GM12878 (cell line): Measurements from ENCODE around the gene CLEC18B. TPM values are rescaled to one million over a fixed set of nuclear protein-coding genes. Genes with fewer than 3 reads are reported as not detected.
"Not testable (repeated sequence)": the region's sequence is repeated elsewhere in the genome, so short reads cannot be mapped to it uniquely, and the experiment has no call there.

Experiments
- ATAC-seq: fragments of 200-7000 bp; cut with Tn5 transposase; 3 replicates; pipeline ENCODE4 v1.9.1; 2020; ENCODE audit warnings: mild to moderate bottlenecking, moderate library complexity
- BruUV-seq: library from RNA; stranded (reverse); fragments of 400-500 nt; replicated peaks from 2 replicates; lab custom pipeline; 2021; lab: Mats Ljungman, UMichigan
- CTCF ChIA-PET: fragments of 300-600 bp; sonication (Branson Sonifier 250); formaldehyde crosslinking; extraction: SDS; loops from one replicate; lab custom pipeline; 2021; ENCODE audit warnings: inconsistent platforms; lab: Yijun Ruan, JAX
- POLR2A ChIA-PET: fragments of 350-600 bp; formaldehyde crosslinking; extraction: SDS; loops from one replicate; lab custom pipeline; 2021; ENCODE audit warnings: inconsistent platforms; lab: Charles Lee
- RAD21 ChIA-PET: fragments of 300-600 bp; sonication (Branson Sonifier 250); formaldehyde crosslinking; loops from one replicate; lab custom pipeline; 2023; ENCODE audit warnings: antibody characterized with exemption; ENCODE audit not compliant: unreplicated experiment; lab: Charles Lee
- SMC1A ChIA-PET: fragments of 300-600 bp; sonication (Branson Sonifier 250); formaldehyde crosslinking; loops from one replicate; lab custom pipeline; 2023; ENCODE audit not compliant: unreplicated experiment, uncharacterized antibody; lab: Charles Lee
- DNase-seq: peaks from one replicate; pipeline ENCODE4 v3.0.0-alpha.2; 2011; ENCODE audit warnings: low read depth, low spot score
- FAIRE-seq: peaks from 3 replicates; lab custom pipeline; 2011; peaks lifted over from hg19 to GRCh38; lab: Jason Lieb, UNC
- H2AFZ ChIP-seq: 2 replicates; pipeline ENCODE4 v1.6.0; 2011; ENCODE audit warnings: low read depth, low read length, control low read depth; ENCODE audit not compliant: control insufficient read depth
- H3K27ac ChIP-seq: 2 replicates; pipeline ENCODE4 v1.5.1; 2011; ENCODE audit warnings: control low read depth; ENCODE audit not compliant: control insufficient read depth, insufficient read depth
- H3K27me3 ChIP-seq, 2 experiments: replicated peaks in 1 of 2; 2 replicates each; pipeline versions ENCODE4 v1.6.0 to v1.6.1; 2011; ENCODE audit warnings: low read length in 1 of 2; ENCODE audit not compliant: control insufficient read depth in 2 of 2, insufficient read depth in 2 of 2
- H3K36me3 ChIP-seq, 2 experiments: 2 replicates each; pipeline ENCODE4 v1.5.1; 2011; ENCODE audit warnings: low read length in 1 of 2; ENCODE audit not compliant: control insufficient read depth in 2 of 2, insufficient read depth in 2 of 2
- H3K4me1 ChIP-seq: 2 replicates; pipeline ENCODE4 v1.6.1; 2011; ENCODE audit warnings: mild to moderate bottlenecking, low read length, moderate library complexity, mixed read lengths; ENCODE audit not compliant: control insufficient read depth, insufficient read depth
- H3K4me2 ChIP-seq: 2 replicates; pipeline ENCODE4 v1.6.0; 2011; ENCODE audit warnings: control low read depth; ENCODE audit not compliant: control insufficient read depth, insufficient read depth
- H3K4me3 ChIP-seq: fragments of 200-600 bp; sonication (generic); 2 replicates; pipeline ENCODE4 v1.5.1; 2016
- H3K79me2 ChIP-seq: 2 replicates; pipeline ENCODE4 v1.6.0; 2011; ENCODE audit warnings: low read length; ENCODE audit not compliant: control insufficient read depth, insufficient read depth
- H3K9ac ChIP-seq: 2 replicates; pipeline ENCODE4 v1.8.0; 2011; ENCODE audit warnings: low read length, control low read depth, mixed read lengths; ENCODE audit not compliant: control insufficient read depth, insufficient read depth
- H3K9me3 ChIP-seq: replicated peaks from 3 replicates; pipeline ENCODE4 v1.5.1; 2011; ENCODE audit warnings: mild to moderate bottlenecking, low read length; ENCODE audit not compliant: control insufficient read depth, insufficient read depth
- H4K20me1 ChIP-seq: 2 replicates; pipeline ENCODE4 v1.6.0; 2011; ENCODE audit not compliant: control insufficient read depth, insufficient read depth
- ATF3 ChIP-seq: IDR thresholded peaks from 2 replicates; pipeline ENCODE4 v1.6.1; 2011; ENCODE audit warnings: low read depth, mild to moderate bottlenecking, low read length, moderate library complexity, borderline replicate concordance; ENCODE audit errors: extremely low read depth
- BHLHE40 ChIP-seq, 2 experiments: fragments of 450-650 bp in 1 of 2; IDR thresholded peaks; 2 replicates each; pipeline ENCODE4 v1.6.1; 2011 to 2017; ENCODE audit warnings: low read depth in 2 of 2, borderline replicate concordance in 1 of 2, improper control_type of control experiment in 1 of 2, low read length in 1 of 2, mild to moderate bottlenecking in 1 of 2
- BRCA1 ChIP-seq: IDR thresholded peaks from 2 replicates; pipeline ENCODE4 v1.6.1; 2011; ENCODE audit warnings: low read depth, low read length, improper control_type of control experiment
- CHD2 ChIP-seq: IDR thresholded peaks from 2 replicates; pipeline ENCODE4 v1.6.1; 2011; ENCODE audit warnings: low read depth, low read length, improper control_type of control experiment, borderline replicate concordance
- CREB1 ChIP-seq: IDR thresholded peaks from 2 replicates; pipeline ENCODE4 v1.6.1; 2012; ENCODE audit warnings: low read depth, mild to moderate bottlenecking, inconsistent platforms
- E4F1 ChIP-seq: fragments of 450-650 bp; IDR thresholded peaks from 2 replicates; pipeline ENCODE4 v1.6.1; 2018; ENCODE audit warnings: borderline replicate concordance, mild to moderate bottlenecking; ENCODE audit not compliant: partially characterized antibody
- EGR1 ChIP-seq, 2 experiments: IDR thresholded peaks; 1 replicate in 1 of 2; 2 replicates in 1 of 2; pipeline ENCODE4 v1.6.1; 2011 to 2012; ENCODE audit warnings: low read depth in 2 of 2, low read length in 2 of 2, borderline replicate concordance in 1 of 2, mild to moderate bottlenecking in 1 of 2, moderate library complexity in 1 of 2
- FOXK2 ChIP-seq: fragments of 450-650 bp; IDR thresholded peaks from 2 replicates; pipeline ENCODE4 v1.6.1; 2017; ENCODE audit warnings: mild to moderate bottlenecking, moderate library complexity
- GABPA ChIP-seq: IDR thresholded peaks from 2 replicates; pipeline ENCODE4 v1.6.1; 2014; ENCODE audit warnings: antibody characterized with exemption, low read depth, mild to moderate bottlenecking, inconsistent platforms
- MAX ChIP-seq: IDR thresholded peaks from 2 replicates; pipeline ENCODE4 v1.6.1; 2012; ENCODE audit warnings: low read depth, low read length, improper control_type of control experiment
- NR2C1 ChIP-seq: fragments of 450-650 bp; IDR thresholded peaks from 2 replicates; pipeline ENCODE4 v1.6.1; 2017; ENCODE audit warnings: antibody characterized with exemption, mild to moderate bottlenecking, moderate library complexity
- POLR2A ChIP-seq: IDR thresholded peaks from 2 replicates; pipeline ENCODE4 v1.6.1; 2011; ENCODE audit warnings: low read depth, mild to moderate bottlenecking, low read length
- RAD51 ChIP-seq: fragments of 450-650 bp; IDR thresholded peaks from 2 replicates; pipeline ENCODE4 v1.6.1; 2016; ENCODE audit warnings: moderate library complexity, mild to moderate bottlenecking, inconsistent platforms
- RELA ChIP-seq: fragments of 450-650 bp; IDR thresholded peaks from 2 replicates; pipeline ENCODE4 v1.8.0; 2014; ENCODE audit warnings: borderline replicate concordance; ENCODE audit not compliant: partially characterized antibody
- TAF1 ChIP-seq: IDR thresholded peaks from 2 replicates; pipeline ENCODE4 v1.6.1; 2011; ENCODE audit warnings: mild to moderate bottlenecking, low read depth, low read length, borderline replicate concordance
- USF1 ChIP-seq: IDR thresholded peaks from 2 replicates; pipeline ENCODE4 v1.6.1; 2011; ENCODE audit warnings: borderline replicate concordance, low read depth, mild to moderate bottlenecking, moderate library complexity, mixed read lengths, low read length; ENCODE audit not compliant: insufficient read depth; ENCODE audit errors: extremely low read length
- USF2 ChIP-seq: IDR thresholded peaks from 2 replicates; pipeline ENCODE4 v1.6.1; 2011; ENCODE audit warnings: low read depth, low read length, improper control_type of control experiment, borderline replicate concordance
- WGBS: methylation state at CpG from one replicate; pipeline ENCODE4 v1.1.6; 2016; ENCODE audit warnings: low lambda C conversion rate; ENCODE audit not compliant: insufficient replicate concordance, insufficient coverage; ENCODE audit errors: missing lambda C conversion rate; 5-methylcytosine and 5-hydroxymethylcytosine counted together
- in situ Hi-C: fragments of 300-500 bp; cut with MboI; formaldehyde crosslinking; loops from 9 replicates; pipeline ENCODE4 v1.14.3; 2018; ENCODE audit warnings: mixed read lengths
- intact Hi-C: fragments of 100-400 bp; cut with micrococcal nuclease; formaldehyde crosslinking; loops from one replicate; pipeline ENCODE4 v1.14.2; 2022; ENCODE audit not compliant: unreplicated experiment
- polyA plus RNA-seq, 11 experiments: library from polyadenylated mRNA; depleted of rRNA in 4 of 11; unstranded in 6 of 11; stranded (reverse) in 5 of 11; fragments of >200 nt; fragmentation: Nextera tagmentation in 4 of 11; fragmentation: Illumina TruSeq in 1 of 11; extraction: Ambion mirVana in 4 of 11; extraction: Trizol in 1 of 11; gene quantifications; 1 replicate in 1 of 11; 2 replicates in 10 of 11; pipeline versions ENCODE4 v1.2.1 to v1.2.3, GENCODE V29; 2011 to 2016; ENCODE audit warnings: inconsistent platforms in 2 of 11, missing spikeins in 2 of 11, low read depth in 1 of 11
- total RNA-seq, 4 experiments: library from RNA; depleted of rRNA in 3 of 4; stranded (reverse); fragments of >200 nt in 3 of 4; fragmentation: Illumina TruSeq in 1 of 4; extraction: Trizol in 1 of 4; gene quantifications; 2 replicates each; pipeline versions ENCODE4 v1.2.1 to v1.2.3, GENCODE V29; 2013 to 2021

Gene CLEC18B
- total and polyA plus RNA-seq, 10 of the 15 experiments (the other 5 are each of a cell fraction or from before 2014, with no cell fraction given): 0.03 to 0.32 (median 0.18) TPM; not detected in 6

GRCh38 chr16:74368002-74368911 is 53.0 kb downstream of the CLEC18B start:
- FAIRE-seq: peak; percentile 49
- TF ChIP-seq FOXK2 (peak; percentile 44; the same call in 1 of the 2 replicates), CREB1 (peak; percentile 61; the same call in 1 of the 2 replicates), EGR1 (IDR thresholded peaks at IDR 0.05; ENCODE audit: borderline replicate concordance in 1 of 2, low read depth in 2 of 2, low read length in 2 of 2) (peak in 1 of 2 experiments; percentile 65; a peak in 2 of 3 replicates), RELA (peak; percentile 22), RAD51 (peak; percentile 28; the same call in 1 of the 2 replicates), GABPA (peak; percentile 24; the same call in 1 of the 2 replicates), USF1 (peak; percentile 59), NR2C1 (peak; percentile 91), E4F1 (peak; percentile 97), CHD2 (peak; percentile 94), BHLHE40 (IDR thresholded peaks at IDR 0.05; ENCODE audit: borderline replicate concordance in 1 of 2, low read depth in 2 of 2, low read length in 1 of 2) (peak; percentile 87 to 99), ATF3 (peak; percentile 31; the same call in 1 of the 2 replicates), MAX (peak; percentile 43; the same call in 1 of the 2 replicates), TAF1 (peak; percentile 47; the same call in 1 of the 2 replicates), USF2 (peak; percentile 23), POLR2A (peak; percentile 70), BRCA1 (peak; percentile 70)

More at GRCh38 chr16:74368002-74368911, 53.0 kb downstream of the CLEC18B start:
- in situ Hi-C loops, H3K36me3 ChIP-seq, H3K27ac ChIP-seq, intact Hi-C loops, H3K9me3 ChIP-seq, H4K20me1 ChIP-seq, RAD21 ChIA-PET, SMC1A ChIA-PET, H3K4me1 ChIP-seq, CTCF ChIA-PET, H3K27me3 ChIP-seq, POLR2A ChIA-PET: not testable (repeated sequence)
- Histone ChIP-seq H3K9ac (peak overlapping the region; percentile 72), H3K4me2 (peak overlapping the region; percentile 68; the same call in 1 of the 2 replicates), H3K4me3 (peak overlapping the region; percentile 86), H3K79me2 (peaks cover 15% of the 10 kb centered on the region), H2AFZ (peak overlapping the region; percentile 75)
- DNase-seq (peak; percentile 43), ATAC-seq (peak; percentile 97)
- TSS peak; percentile 98 for BruUV-seq
- WGBS: under 1% methylated on average over 53 of the region's 81 CpGs
